Measurements from ENCODE around the gene SLC7A8. TPM values are rescaled to one million over a fixed set of nuclear protein-coding genes. Genes with fewer than 3 reads are reported as not detected.
A peak's percentile ranks its signal among the peaks of the same experiment; 100 is the strongest.

SLC7A8 gene
- total and polyA plus RNA-seq, 3 donors from 2014 or later, result 73.5 to 94.2 (median 78.2) TPM

DNA sequence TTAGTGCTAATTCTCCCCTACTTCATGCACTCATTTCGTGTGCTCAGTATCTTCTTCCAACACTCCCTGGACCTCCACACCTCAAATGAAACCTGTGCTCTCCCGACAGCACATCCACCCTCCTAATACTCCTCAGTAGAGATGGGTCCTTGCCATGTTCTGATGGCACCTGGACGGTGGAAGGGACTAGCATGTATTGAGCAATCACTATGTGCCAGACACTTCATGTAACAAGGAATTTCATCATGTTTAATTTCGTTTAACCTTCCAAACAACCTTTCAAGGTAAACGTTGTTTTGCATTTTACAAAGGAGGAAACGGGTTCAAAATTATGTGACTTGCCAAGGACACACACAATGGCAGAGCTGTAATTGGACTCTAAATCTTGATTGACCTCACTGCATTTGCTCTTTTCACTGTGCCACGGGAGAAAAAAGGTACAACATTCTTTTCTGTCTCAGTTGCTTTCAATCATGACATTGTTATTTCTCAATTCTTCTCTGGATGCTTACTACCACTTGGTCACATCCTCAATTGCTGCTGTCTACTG, 12.2 kb upstream of the SLC7A8 start:
- 67 to 72% methylated on average over 7 of the region's 7 CpGs for WGBS, 2 donors
- intact Hi-C loops (cut with DNase I; ENCODE audit: low total_unique reads), result no loop called here
- no peaks in the 10 kb centered on the region for H3K4me1 ChIP-seq

DNA sequence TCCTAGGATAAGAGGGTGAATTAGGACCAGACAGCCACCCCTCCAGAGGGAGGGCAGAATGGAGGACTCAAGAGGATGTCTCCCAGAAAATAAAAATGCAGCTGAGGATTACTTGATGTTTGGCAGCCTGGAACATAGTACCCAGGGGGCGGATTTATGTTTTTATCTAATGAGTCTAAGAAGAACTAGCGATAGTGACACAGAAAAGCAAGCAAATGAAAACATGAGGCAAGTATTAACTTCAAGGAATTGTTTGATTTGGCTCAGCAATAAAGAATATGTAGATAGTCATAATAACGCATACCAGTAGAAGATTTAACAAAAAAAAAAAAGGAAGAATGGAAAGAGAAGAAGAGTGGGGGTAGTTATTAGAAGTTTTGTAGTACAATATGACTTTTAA, 10.0 kb upstream of the SLC7A8 start:
- intact Hi-C loops (cut with DNase I; ENCODE audit: low total_unique reads), result no loop called here
- DNase-seq, result no peak
- 45 to 60% methylated on average over 3 of the region's 3 CpGs for WGBS, 2 donors
- Histone ChIP-seq H3K36me3 (ENCODE audit: low read depth, missing control alignments) (no peaks in the 10 kb centered on the region), H3K9me3 (no peaks in the 10 kb centered on the region), H3K27me3 (no peaks in the 10 kb centered on the region), H3K4me1 (no peaks in the 10 kb centered on the region), H3K4me3 (no peak overlapping the region), H3K27ac (no peak overlapping the region)
- TF ChIP-seq POLR2A (IDR thresholded peaks at IDR 0.05) (no peak), CTCF (IDR thresholded peaks at IDR 0.05) (no peak)

More for the DNA sequence above, 12.2 kb upstream of the SLC7A8 start:
- TF ChIP-seq POLR2A (IDR thresholded peaks at IDR 0.05), result no peak
- H3K4me3 ChIP-seq, result no peak overlapping the region
- DNase-seq, result no peak
- no peak overlapping the region for H3K27ac ChIP-seq
- H3K9me3 ChIP-seq, result no peaks in the 10 kb centered on the region
- no peaks in the 10 kb centered on the region for H3K27me3 ChIP-seq
- no peaks in the 10 kb centered on the region for H3K36me3 ChIP-seq (ENCODE audit: low read depth, missing control alignments)

DNA sequence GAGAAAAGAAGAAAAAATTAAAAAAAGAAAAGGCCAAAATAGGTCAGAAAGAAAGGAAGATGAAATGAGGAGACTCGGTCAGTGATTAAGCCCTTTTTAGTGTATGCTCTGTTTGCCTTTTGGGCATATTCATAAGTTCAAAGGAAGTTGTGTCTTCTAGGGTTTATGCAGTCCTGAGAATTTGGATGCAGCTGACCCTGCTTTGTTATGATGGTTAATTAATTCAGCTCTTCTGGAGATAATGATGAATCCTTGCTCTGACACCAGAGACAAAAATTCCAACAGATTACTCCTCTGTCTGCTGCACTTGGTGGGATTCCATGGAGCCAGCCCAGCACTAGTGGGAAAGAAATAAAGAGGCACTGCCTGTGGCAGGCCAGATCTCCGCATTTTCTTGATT, 4.5 kb upstream of the SLC7A8 start:
- no peak for TF ChIP-seq CTCF (IDR thresholded peaks at IDR 0.05)
- TF ChIP-seq POLR2A (IDR thresholded peaks at IDR 0.05), result no peak
- Histone ChIP-seq H3K4me1 (no peaks in the 10 kb centered on the region), H3K36me3 (ENCODE audit: low read depth, missing control alignments) (no peaks in the 10 kb centered on the region), H3K4me3 (no peak overlapping the region), H3K27ac (no peak overlapping the region), H3K27me3 (no peaks in the 10 kb centered on the region), H3K9me3 (no peaks in the 10 kb centered on the region)
- no peak for DNase-seq
- WGBS, 2 donors, result 89 to 90% methylated on average over 2 of the region's 2 CpGs
- intact Hi-C loops (cut with DNase I; ENCODE audit: low total_unique reads), result loop anchor here (5.0 kb wide), 1 partner anchor 66 kb away; no protein-coding TSS in a partner anchor

DNA sequence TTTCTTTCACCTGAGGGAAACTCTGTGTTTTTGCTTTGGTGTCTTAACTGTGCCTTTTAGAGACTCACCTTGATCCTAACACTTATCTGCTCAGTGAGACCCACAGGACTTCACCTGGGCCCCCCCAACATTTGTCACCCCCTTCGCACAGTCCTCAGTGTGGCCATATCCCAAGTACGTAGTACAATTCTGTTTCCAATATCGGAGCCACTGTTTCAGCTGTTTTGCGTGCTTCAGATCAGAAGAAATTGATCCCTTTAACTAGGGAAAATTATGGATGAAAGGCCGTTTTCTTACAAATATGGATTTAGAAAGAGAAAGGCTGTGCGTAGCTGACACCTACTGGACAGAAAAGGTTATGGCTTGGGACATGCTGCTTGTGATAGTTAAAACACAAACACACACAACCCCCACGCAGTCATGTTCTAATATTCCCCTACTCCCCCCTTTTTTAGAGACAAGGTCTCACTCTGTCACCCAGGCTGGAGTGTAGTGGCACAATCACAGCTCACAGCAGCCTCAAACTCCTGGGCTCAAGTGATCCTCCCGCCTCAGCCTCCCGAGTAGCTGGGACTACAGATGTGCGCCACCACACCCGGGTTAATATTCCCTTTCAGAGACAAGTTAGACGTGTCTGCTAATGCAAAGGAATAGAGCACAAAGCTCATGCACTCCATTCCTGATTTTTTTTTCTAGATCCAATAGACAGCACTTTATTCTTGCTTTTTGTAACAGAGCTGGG, 3.6 kb upstream of the SLC7A8 start:
- 53 to 56% methylated on average over 12 of the region's 12 CpGs for WGBS, 2 donors
- no peak overlapping the region for H3K27ac ChIP-seq
- TF ChIP-seq CTCF (IDR thresholded peaks at IDR 0.05) (peak; percentile 68 to 89 (median 88)), POLR2A (IDR thresholded peaks at IDR 0.05) (no peak)
- H3K27me3 ChIP-seq, result no peaks in the 10 kb centered on the region
- H3K9me3 ChIP-seq, result no peaks in the 10 kb centered on the region
- DNase-seq, result peak; percentile 75
- intact Hi-C loops (cut with DNase I; ENCODE audit: low total_unique reads), result loop anchor here (5.0 kb wide), 1 partner anchor 65 kb away; no protein-coding TSS in a partner anchor
- peaks cover 4% of the 10 kb centered on the region for H3K4me1 ChIP-seq
- H3K36me3 ChIP-seq (ENCODE audit: low read depth, missing control alignments), result no peaks in the 10 kb centered on the region
- no peak overlapping the region for H3K4me3 ChIP-seq

- no peak for DNase-seq
- Histone ChIP-seq H3K36me3 (ENCODE audit: low read depth, missing control alignments) (no peaks in the 10 kb centered on the region), H3K4me1 (peaks cover 6% of the 10 kb centered on the region), H3K27ac (no peak overlapping the region), H3K27me3 (no peaks in the 10 kb centered on the region), H3K4me3 (no peak overlapping the region), H3K9me3 (no peaks in the 10 kb centered on the region)
- intact Hi-C loops (cut with DNase I; ENCODE audit: low total_unique reads), result loop anchor here (5.0 kb wide), 1 partner anchor 63 kb away; no protein-coding TSS in a partner anchor
- TF ChIP-seq CTCF (IDR thresholded peaks at IDR 0.05) (no peak), POLR2A (IDR thresholded peaks at IDR 0.05) (no peak)
- 69 to 87% methylated on average over 3 of the region's 3 CpGs for WGBS, 2 donors
Measured at GRCh38 chr14:23185063-23185462, 1.6 kb upstream of the SLC7A8 start.

Data from testis (tissue), 3 donors.